HL-60/S4 (cell line): ENCODE results near the gene FIP1L1.

Experiments used
- in situ Hi-C: fragments of 300-500 bp; cut with MboI; formaldehyde crosslinking; loops from 2 replicates; pipeline ENCODE4 v1.14.3; 2022; ENCODE audit warnings: low sequenced_read_pairs

FIP1L1 gene

GRCh38 chr4:53498706-53499105, 121.3 kb downstream of the FIP1L1 start:
- in situ Hi-C loops = no loop called here

- in situ Hi-C loops = no loop called here
Observed at GRCh38 chr4:53499791-53500190, 122.3 kb downstream of the FIP1L1 start.

GRCh38 chr4:53500546-53500945, 123.1 kb downstream of the FIP1L1 start:
- in situ Hi-C loops = no loop called here

GRCh38 chr4:53501561-53501960, 124.1 kb downstream of the FIP1L1 start:
- in situ Hi-C loops = no loop called here

GRCh38 chr4:53502094-53502493, 124.7 kb downstream of the FIP1L1 start:
- in situ Hi-C loops = no loop called here

GRCh38 chr4:53505947-53506346, 128.5 kb downstream of the FIP1L1 start:
- in situ Hi-C loops = no loop called here

- in situ Hi-C loops = no loop called here
Observed at GRCh38 chr4:53507058-53507457, 129.6 kb downstream of the FIP1L1 start.

GRCh38 chr4:53507671-53508286, 130.3 kb downstream of the FIP1L1 start:
- in situ Hi-C loops = no loop called here

- in situ Hi-C loops = no loop called here
Observed at GRCh38 chr4:53508446-53508845, 131.0 kb downstream of the FIP1L1 start.

GRCh38 chr4:53510321-53510720, 132.9 kb downstream of the FIP1L1 start:
- in situ Hi-C loops = no loop called here
